IPS-NIHi11 (cell line): ENCODE measurements around the gene FSTL4.

ENCODE experiments used
- DNase-seq: peaks from one replicate; pipeline ENCODE4 v3.0.0; 2012; ENCODE audit warnings: mixed read lengths, low spot score

Gene FSTL4

GRCh38 chr5:133338504-133339355 is 273.6 kb downstream of the FSTL4 start:
- no peak for DNase-seq

GRCh38 chr5:133337795-133338445 is 274.4 kb downstream of the FSTL4 start:
- no peak for DNase-seq

- no peak for DNase-seq
These were observed 275.4 kb downstream of the FSTL4 start for GRCh38 chr5:133336969-133337410.

- no peak for DNase-seq
These were observed 276.0 kb downstream of the FSTL4 start for GRCh38 chr5:133336121-133336968.

- no peak for DNase-seq
These were observed 277.3 kb downstream of the FSTL4 start for GRCh38 chr5:133334796-133335639.

- DNase-seq: no peak
These were observed 278.8 kb downstream of the FSTL4 start for GRCh38 chr5:133333326-133334150.

- DNase-seq: no peak
These were observed 279.8 kb downstream of the FSTL4 start for GRCh38 chr5:133332439-133333024.

- no peak for DNase-seq
These were observed 280.4 kb downstream of the FSTL4 start for GRCh38 chr5:133331941-133332340.

GRCh38 chr5:133330956-133331355 is 281.4 kb downstream of the FSTL4 start:
- DNase-seq: no peak

GRCh38 chr5:133328800-133329199 is 283.5 kb downstream of the FSTL4 start:
- DNase-seq: no peak

- peak; percentile 42 for DNase-seq
These were observed 284.4 kb downstream of the FSTL4 start for GRCh38 chr5:133327946-133328401.

- no peak for DNase-seq
These were observed 286.0 kb downstream of the FSTL4 start for GRCh38 chr5:133326361-133326760.

- no peak for DNase-seq
These were observed 286.5 kb downstream of the FSTL4 start for GRCh38 chr5:133325864-133326263.

- DNase-seq: no peak
These were observed 287.4 kb downstream of the FSTL4 start for GRCh38 chr5:133324926-133325325.

- no peak for DNase-seq
These were observed 288.6 kb downstream of the FSTL4 start for GRCh38 chr5:133323494-133324457.

GRCh38 chr5:133322743-133323142 is 289.6 kb downstream of the FSTL4 start:
- no peak for DNase-seq

- DNase-seq: no peak
These were observed 290.4 kb downstream of the FSTL4 start for GRCh38 chr5:133321833-133322420.

- no peak for DNase-seq
These were observed 291.0 kb downstream of the FSTL4 start for GRCh38 chr5:133321286-133321832.
